ENCODE results near the gene LCN1.

The LCN1 gene

DNA sequence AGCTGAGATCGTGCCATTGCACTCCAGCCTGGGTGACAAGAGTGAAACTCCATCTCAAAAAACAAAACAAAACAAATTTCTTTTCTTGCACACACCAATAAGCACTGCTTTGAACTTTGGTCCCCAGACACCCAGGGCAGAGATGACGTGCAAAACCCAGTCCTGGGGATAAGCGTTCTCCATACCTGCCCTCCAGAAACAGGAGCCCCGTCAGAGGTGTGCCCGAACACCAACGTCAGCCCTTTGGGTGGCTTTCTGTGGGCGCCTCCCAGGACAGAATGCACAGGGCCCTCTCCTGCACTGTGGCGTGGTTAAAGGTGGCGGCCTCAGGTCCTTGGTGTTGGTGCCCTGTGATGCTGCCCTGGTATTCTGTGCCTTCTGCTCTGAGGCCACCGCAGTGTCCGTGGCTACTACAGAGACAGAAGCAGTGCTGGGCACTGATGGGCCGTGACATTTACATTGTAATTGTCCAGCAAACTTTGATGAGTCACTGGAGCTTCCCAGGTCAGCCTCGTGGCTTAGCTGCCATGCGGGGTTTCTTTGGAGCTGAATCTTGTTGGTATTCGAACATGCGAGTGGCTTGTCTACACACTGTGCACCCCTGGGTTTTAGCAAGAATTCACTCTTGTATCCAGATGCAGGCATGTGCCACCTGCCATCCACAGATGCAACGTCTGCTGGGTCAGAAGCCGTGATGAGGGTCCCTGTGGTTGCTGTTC, 31.9 kb upstream of the LCN1 start:
- DNase-seq = no peak

DNA sequence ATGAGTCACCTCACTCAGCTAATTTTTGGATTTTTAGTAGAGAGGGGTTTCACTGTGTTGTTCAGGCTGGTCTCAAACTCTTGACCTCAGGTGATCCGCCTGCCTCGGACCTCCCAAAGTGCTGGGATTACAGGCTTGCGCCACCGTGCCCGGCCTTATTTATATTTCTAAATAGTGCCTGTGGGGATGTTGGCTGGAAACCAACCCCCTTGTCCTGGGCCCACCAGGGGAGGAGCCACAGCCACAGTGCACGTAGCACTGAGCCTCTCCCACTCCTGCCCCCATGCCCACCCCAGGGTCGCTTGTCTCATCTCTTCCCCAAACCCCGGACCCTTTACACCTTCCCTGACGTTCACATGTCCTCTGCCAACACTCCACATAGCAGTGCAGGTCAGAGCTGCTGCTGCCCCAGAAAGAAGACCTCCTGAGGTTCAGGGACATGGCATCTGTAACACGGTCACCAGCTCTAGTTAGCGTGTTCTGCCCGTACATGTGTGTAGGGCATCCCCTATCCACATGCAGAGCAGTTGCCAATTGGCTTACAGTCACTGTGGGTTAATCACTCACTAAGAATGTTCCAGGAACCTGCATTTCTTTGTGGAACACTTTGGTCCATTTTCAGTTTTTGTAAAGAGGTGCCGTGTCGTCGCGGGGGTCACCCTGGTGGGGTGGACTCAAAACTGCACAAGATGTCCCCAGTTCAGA, 30.9 kb upstream of the LCN1 start:
- no peak for DNase-seq

DNA sequence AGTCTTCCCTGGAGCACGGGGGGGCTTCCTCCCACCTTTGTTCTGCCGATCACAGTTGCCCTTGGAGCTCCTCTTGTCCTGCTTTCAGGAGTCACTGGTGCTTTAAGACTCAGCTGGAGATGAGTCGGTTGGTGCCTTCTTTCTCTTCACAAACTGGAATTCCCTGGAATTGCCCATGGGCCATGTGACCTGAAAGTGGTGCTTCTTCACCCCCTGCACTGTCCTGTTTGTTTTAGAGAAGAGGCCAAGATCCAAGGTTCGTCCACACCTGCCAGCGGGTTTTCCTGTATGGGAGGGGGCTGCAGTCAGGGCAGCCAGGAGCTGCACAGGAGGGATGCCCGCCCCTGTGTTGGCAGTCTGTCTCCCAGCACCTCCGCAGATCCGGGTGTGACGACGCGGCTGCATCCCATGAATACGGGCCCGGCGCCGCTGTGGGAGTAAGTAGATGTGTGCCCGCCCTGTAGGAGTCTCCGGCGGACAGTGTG, 30.2 kb upstream of the LCN1 start:
- DNase-seq = no peak

DNA sequence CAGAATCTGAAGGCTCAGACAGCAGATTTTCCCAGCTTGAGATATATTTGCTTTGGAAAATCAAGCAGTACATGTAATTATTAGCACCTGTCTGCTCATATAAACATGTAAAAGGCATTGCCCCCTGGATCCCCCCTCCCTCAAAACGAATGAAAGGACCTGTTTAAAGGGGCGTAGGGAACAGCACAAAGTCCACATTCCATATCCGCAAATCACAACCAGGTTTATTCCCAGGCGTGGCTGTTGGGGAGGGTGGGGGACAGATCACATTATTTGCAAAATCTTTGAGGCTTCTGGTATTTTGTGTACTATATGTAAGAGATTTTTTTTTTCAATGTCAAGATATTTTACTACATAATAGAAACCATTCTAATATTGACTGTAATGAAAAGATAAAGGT, 29.5 kb upstream of the LCN1 start:
- no peak for DNase-seq

DNA sequence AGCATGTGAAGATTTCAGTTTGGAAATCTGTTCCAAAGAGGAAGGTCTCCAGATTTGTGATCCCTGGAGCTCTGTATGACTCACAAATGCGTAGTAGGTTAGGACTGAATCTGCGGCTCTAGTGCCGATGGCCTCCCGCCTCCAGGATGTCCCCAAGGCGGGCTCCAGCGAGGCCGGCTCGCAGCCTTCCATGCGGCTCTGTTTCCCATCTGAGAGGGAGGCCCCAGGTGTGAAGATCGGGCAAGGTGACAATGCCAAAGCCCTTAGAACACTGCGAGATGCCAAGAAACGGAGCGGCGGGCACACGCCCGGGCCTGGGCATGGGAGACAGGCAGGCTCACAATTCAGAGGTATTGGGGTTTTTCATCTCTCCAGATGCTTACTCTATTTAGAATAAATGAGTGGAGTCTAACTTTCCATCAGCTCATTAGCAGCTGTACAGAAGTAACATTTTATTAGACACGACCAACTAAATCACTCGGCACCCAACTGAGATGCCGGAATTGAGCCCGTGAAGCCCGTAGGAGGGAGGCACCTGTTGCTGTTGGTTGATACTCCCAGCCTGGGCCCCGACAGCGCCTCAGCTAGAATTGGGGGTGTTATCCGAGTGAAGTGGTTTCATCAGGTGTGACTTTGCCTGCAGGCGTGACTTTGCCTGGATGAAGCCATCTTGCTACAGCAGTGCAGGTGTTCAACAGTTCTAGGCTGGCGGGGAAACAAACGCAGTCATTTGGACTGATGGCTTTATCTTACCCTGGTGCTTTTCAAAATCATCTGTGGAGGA, 28.2 kb upstream of the LCN1 start:
- no peak for DNase-seq

DNA sequence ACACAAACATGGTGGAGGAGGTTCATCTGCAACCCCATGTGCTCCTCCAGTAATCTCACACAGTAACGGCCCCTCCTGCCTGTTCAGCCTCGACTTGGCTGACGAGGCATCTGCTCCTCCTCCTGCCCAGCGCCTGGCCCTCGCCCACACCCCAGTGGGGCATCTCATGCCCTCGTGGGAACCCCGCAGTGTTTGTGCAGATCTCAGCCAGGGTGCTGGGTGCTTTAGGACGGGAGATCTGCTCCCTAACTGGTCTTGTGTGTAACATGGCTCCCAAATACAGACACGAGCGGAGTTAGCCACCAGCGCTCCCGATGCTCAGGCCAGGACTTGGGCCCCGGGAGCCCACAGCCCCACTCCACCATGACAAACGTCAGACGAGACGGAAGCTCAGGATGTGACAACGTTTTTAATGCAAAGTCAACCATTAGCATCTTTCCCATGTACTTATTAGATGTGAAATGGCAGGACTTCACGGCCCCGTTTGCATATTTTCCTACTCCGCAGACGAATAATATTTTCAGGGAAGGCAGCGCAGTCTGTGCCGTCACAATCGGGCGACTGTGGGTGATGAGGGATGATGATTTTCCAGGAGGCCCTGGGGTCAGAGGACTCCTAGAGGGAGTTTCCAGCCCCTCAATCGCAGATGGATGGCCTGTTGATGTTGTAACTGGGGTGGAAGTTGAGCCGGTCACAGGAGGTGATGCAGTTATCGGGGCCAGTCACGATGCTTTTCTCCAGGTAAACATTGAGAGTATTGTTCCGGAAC, 26.3 kb upstream of the LCN1 start:
- no peak for DNase-seq

DNA sequence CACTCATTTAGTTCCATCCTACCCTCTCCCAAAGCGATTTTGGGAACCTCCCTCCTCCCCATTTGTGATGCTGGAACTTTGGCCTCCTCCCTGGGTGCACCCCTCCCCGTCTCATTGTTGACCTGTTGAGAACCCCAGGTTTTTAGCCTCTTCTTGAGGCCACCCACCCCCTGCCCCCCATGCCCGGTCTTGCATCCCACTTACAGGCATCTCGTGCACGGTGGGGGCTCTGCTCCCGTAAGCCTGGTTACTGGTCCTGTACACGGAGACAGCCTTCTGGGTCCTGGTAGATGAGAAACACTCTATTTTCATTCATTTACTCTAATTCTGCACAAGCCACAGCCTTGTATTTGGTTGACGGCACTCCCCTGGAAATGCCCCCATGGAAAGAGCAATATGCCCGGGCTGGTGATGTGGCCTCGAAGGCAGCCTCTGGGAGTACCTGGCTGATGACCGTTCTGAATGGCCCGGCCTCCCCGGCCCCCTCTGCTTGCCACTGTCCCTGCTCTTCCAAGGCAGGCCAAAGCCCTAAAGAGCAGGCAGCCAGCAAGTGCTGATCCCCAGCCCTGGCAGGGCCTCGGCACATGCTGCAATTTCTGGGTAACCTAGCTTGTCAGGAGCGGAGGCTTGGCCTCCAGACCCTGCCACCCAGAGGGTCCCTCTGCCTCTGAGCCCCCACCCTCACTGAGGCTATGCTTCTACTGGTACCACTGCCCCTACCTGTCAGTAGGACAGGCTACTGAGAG, 22.7 kb upstream of the LCN1 start:
- DNase-seq = no peak

DNA sequence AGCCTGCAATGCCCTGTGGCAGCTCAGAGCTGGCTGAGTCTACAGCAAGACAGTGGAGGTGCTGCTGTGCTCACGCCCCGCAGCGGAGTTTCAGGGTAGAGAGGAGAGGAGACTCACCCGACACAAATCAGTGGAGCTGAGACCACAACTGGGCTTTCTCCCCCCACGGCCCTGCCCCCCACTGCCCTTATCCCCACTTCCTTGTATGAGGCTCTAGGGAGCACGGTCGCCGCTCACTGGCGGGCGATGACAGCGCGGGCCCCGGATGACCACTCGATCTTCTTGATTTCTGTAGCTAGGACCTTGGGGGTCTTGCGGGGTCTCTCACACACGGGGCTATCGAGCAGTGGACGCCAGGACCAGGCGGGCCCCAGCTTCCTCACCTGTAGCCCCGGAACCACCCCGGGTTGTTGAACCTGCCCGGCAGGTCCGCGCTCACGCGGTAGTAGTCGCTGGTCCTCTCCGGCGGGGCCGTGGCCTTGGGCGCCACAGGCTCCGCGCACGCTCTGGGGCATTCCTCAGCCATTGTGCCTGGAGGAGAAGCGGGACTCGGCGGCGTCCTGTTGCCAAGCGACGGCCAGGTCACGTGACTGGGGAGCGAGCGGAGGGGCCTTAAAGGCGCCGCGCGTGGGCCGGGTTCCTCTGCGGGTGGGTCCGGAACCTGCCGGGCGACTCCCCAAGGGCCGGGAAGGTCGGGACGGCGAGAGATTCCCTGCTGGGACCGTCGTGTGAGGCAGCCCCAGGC, 21.7 kb upstream of the LCN1 start:
- DNase-seq = peak; percentile 94

DNA sequence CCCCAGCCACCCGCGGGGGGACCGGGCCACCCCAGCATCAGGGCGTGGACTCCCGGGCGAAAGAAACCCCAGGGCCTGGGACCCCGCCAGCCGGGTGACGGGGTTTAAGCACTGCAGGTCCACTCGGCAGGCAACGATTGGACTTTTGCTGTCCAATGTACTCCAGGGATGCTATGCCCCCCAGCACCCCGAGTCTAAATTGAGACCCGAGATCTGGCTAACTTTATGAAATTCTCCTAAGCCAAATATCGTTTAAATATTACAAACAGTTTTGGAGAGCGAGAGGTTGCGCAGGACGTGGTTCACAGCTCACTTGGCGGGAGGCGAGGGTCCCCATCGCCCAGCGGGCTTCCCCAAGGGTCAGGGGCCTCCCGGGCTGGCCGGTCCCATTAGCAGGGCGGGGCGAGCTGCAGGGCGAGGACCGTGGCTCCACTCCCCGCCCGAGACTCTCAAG, 21.1 kb upstream of the LCN1 start:
- no peak for DNase-seq

DNA sequence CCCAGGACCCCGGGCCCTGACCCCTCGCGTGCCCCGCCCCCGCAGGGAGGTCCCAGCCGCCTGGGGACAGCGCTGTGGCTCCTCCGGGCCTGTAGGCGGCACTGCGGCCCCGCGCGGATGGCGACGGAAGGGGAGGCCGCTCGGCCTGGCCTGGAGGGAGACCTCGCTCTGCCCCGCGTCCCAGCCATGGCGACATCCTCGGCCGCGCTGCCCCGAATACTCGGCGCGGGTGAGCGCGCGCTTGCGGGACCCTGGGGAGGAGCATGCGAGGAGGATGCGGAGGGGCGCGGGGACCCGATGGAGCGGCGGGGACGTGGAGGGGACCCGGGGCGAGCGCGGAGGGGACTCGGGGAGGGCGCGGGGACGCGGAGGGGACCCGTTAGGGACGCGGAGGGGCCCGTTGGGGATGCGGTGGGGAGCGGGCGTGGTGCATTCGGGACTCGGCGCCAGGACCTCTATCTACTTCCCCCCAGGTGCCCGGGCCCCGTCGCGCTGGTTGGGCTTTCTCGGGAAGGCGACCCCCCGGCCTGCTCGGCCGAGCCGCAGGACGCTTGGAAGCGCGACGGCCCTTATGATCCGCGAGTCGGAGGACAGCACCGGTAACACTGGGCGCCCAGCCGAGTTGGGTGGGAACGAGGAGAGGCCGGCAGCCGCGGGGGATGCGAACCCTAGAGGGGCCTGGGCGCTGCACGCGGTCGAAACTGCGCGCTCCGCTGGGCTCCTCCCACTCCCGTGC, 20.5 kb upstream of the LCN1 start, which contains the start of gene MRPS2:
MRPS2 (plus strand) TSS at position 158 of the 736 bp plus-strand sequence; CDS start at position 187, 29 bp downstream.
- DNase-seq = peak; percentile 77

DNA sequence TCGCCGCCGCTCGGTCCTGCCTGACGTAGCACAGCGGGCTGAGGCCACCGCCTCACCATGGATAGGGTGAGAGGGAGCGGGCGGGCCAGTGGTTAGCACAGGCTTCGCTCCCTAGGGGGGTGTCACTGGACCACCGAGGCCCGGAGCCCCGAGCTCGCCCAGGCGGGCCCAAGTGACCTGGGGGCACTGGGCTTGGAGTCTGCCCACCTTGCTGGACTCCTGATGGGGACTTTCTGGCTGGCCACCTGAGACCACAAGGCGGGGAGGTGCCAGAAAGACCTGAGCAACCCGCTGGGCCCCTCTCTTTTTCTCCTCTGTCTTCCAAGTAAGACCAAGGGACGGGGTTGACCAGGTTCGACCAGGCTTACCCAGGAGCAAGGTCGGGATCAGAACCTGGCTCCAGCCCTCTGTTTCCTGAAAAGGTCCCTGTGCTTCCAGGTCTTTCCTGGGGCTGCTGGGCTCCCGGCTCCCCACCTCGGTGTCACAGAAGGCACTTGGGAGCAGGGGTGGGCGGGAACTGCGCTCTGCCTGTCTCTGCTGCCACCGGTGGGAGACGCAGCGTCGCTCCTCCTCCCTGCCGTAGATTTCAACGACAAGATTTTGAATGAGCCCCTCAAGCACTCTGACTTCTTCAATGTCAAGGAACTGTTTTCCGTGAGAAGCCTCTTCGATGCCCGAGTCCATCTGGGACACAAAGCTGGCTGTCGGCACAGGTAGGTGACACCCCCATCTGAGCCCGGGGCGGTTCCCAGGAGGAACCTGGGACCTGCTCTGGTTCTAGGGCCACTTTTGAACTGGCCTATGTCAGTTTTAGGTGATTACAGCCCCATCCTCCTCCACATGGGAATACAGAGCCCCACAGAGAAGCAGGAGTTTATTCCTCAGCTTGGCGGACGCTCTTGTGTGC, 19.7 kb upstream of the LCN1 start:
- DNase-seq = no peak

DNA sequence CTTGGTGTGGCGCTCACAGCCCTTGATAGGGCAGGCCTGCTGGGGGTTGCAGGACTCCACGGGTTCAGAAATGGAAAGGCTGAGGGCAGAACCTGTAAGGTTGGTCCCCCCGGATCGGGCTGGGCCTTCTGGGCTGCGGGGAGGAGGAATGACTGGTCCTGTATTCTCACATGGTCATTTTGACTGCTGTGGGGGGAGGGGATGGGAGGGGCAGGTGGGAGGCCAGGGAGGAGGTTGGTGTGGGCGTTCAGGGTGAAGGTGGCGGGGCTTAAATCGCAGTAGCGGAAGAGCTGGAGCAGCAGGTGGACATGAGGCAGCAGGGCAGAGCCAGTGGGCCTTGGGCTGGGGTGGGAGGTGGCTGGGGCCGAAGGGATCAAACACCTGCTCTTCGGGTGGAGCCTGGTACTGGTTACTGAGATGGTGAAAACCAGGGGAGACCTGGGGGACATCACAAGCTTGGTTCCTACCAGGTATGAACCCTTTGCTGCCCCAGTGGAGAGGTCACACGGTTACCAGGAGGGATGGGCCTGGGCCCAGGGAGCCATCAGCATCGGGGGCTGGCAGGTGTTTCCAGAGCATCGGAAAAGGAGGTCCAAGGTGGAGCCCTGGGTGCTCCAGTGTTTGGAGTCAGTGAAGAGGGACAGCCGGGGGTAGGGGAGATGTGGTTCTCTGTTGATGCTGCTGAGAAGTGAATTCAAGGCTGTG, 18.9 kb upstream of the LCN1 start:
- no peak for DNase-seq

DNA sequence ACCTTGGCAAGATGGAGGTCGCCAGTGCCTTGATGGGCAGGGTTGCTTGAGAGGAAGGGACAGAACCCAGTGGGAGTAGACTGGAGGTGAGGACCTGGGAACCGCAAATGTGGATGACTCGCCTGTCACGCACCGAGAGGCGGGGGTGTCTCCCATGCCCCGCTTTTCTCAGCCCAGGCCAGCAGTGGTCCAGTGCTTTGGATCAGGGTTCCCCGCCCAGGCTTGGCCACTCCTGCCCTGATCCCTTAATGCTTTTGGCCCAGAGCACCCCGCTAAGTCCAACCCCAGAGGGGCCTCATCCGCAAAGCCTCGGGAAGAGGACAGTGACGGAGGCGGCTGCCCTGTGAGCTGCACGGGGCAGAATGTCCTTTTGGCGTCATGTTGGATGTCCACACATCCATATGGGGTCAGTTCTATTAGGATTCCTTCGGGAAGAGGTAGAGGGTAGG, 18.3 kb upstream of the LCN1 start:
- no peak for DNase-seq

DNA sequence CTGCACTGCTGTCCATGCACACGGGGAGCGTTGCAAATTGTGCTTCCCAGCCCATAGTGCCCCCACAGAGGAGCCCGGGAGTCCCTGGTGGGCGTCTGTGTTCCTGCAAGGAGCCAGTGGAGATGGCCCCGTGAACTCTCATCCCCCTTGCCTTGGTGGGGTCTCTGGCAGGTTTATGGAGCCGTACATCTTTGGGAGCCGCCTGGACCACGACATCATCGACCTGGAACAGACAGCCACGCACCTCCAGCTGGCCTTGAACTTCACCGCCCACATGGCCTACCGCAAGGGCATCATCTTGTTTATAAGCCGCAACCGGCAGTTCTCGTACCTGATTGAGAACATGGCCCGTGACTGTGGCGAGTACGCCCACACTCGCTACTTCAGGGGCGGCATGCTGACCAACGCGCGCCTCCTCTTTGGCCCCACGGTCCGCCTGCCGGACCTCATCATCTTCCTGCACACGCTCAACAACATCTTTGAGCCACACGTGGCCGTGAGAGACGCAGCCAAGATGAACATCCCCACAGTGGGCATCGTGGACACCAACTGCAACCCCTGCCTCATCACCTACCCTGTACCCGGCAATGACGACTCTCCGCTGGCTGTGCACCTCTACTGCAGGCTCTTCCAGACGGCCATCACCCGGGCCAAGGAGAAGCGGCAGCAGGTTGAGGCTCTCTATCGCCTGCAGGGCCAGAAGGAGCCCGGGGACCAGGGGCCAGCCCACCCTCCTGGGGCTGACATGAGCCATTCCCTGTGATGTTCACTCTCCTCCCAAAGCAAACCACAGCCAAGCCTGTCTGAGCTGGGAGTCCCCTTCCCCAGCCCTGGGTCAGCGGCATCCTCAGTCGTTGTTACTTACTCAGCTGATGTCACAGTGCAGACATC, 17.6 kb upstream of the LCN1 start:
- DNase-seq = no peak

DNA sequence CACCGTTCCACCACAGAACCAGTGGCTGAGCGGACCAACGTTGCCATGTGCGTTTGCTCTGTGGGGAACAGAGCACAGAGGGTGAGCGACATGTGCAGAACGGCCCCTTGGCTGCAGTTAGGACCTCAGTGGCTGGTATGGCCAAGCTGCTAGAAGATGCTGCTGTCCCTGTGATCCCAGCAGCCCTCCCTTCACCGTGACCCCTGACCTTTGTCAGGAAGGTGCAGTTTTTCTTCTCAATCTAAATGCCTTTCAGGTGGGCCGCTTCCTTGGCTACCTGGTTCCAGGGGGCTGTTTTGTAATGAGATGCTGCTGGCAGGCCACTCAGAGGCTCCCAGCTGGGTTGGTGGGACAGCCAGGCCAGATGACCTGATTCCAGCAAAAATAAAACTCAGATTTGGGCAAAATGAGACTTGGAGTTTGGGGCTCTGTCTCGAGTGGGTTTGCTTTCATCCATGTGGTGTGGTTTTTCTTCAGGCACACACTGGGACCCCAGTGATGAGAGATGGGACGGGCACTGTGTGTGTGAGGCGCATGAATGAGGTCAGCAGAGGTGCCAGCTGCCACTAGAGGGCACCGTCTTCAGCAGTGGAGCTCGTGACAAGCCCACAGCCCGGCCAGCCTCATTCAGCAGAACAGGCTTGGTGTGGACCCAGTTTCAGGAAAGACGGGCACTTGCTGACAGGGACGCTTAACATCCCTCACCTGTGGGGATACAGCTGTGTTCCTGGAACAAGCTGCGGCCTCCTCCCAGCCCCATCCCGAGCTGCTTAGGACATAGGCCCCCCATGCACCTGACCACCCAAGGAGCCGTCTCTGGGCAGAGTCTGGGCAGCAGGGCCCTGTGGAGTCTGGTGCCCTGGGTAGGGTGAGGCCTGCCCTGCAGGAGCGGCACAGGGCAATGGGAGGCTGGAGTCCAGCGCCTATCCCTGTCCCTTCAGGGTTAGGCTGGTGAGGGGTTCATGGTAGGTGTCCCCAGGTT, 16.7 kb upstream of the LCN1 start:
- peak; percentile 39 for DNase-seq

All from T-helper 9 cell (primary cell).